Breast epithelium (tissue), 3 donors: ENCODE measurements around the gene ZNF710.

ENCODE experiments used
- POLR2A ChIP-seq: fragments of 450-650 bp; IDR thresholded peaks from one replicate; pipeline ENCODE4 v1.6.1; 2016; ENCODE audit warnings: antibody characterized with exemption, mild to moderate bottlenecking, moderate library complexity
- POLR2AphosphoS5 ChIP-seq, 3 donors: sonication (generic); formaldehyde crosslinking; IDR thresholded peaks; one replicate each; pipeline ENCODE4 v1.6.1; 2017; ENCODE audit warnings: antibody characterized with exemption in 3 of 3
- TF ChIP-seq, protein P1 (sequence below), 3 donors: fragments of 450-650 bp; IDR thresholded peaks; one replicate each; pipeline ENCODE4 v1.5.1; 2016 to 2017; ENCODE audit warnings: antibody characterized with exemption in 3 of 3, mild to moderate bottlenecking in 3 of 3, moderate library complexity in 3 of 3

DNA sequence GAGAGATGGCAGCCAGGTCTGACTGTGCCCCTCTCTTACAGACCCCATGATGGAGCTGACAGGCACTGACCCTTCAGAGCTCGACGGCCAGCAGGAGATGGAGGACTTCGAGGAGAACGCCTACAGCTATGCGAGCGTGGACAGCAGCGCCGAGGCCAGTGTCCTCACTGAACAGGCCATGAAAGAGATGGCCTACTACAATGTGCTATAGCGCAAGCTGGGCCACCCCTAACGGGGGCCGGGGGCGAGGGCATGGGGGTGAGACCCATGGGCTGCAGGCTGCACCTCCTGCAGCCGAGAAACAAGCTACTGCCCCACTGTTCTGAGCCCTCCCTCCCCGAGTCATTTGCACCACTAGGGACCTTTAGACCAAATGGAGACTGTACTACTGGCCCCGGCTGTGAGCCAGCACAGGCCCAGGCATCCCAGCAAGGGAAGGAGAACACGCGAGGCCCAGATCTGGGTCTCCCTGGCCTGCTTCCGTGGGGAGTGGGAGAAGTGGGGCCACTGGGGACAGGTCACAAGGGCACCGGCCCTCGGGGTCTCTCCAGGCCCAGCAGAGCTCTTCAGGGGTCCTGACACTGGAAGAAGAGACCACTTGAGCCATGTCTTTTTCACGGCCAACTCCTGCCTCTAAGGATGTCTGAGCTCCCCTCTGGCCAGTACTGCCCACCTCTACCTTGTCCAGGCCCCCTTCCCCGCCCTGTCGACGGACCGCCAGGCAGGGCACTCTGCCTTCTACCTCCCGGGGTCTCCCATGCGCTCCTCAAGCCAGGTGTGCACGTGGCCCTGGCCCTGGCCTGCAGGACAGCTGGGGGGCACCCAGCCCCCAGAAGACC, 78.7 kb downstream of the ZNF710 start:
- TF ChIP-seq POLR2A (no peak), POLR2AphosphoS5 (IDR thresholded peaks at IDR 0.05) (no peak)
- TF ChIP-seq, protein P1, sequence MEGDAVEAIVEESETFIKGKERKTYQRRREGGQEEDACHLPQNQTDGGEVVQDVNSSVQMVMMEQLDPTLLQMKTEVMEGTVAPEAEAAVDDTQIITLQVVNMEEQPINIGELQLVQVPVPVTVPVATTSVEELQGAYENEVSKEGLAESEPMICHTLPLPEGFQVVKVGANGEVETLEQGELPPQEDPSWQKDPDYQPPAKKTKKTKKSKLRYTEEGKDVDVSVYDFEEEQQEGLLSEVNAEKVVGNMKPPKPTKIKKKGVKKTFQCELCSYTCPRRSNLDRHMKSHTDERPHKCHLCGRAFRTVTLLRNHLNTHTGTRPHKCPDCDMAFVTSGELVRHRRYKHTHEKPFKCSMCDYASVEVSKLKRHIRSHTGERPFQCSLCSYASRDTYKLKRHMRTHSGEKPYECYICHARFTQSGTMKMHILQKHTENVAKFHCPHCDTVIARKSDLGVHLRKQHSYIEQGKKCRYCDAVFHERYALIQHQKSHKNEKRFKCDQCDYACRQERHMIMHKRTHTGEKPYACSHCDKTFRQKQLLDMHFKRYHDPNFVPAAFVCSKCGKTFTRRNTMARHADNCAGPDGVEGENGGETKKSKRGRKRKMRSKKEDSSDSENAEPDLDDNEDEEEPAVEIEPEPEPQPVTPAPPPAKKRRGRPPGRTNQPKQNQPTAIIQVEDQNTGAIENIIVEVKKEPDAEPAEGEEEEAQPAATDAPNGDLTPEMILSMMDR (IDR thresholded peaks at IDR 0.05): no peak
